NCI-H2107 treated with DMSO at 0.1 percent for 48 hours (cell line): ENCODE measurements around the gene DNAJC6.

Experiments
- DNase-seq: peaks from one replicate; lab custom pipeline; 2025; ENCODE audit not compliant: unreplicated experiment; lab: John Stamatoyannopoulos, UW

Gene DNAJC6

GRCh38 chr1:65459397-65459768, 150.0 kb downstream of the DNAJC6 start:
- DNase-seq: peak; percentile 38
